PC-3 (cell line): ENCODE data around the gene CFAP210.

ENCODE experiments used
- CTCF ChIP-seq: fragments of 300-600 bp; sonication (generic); conservative IDR thresholded peaks from 2 replicates; pipeline ENCODE4 v1.5.1; 2017; ENCODE audit warnings: antibody characterized with exemption, low read depth, mild to moderate bottlenecking, low read length
- EZH2phosphoT487 ChIP-seq: fragments of 300-600 bp; sonication (generic); IDR thresholded peaks from 2 replicates; pipeline ENCODE4 v1.6.1; 2018; ENCODE audit warnings: mild to moderate bottlenecking, antibody characterized with exemption, low read length, borderline replicate concordance

- TF ChIP-seq CTCF (no peak), EZH2phosphoT487 (no peak)
Measured at GRCh38 chr2:169736902-169737301, 42.7 kb upstream of the CFAP210 start.
